Putamen (tissue), 1 donor: Measurements from ENCODE around the gene SLC5A3.

Experiments
- DNase-seq: peaks from one replicate; pipeline ENCODE4 v3.0.0-alpha.2; 2016; ENCODE audit warnings: low spot score

SLC5A3 gene

GRCh38 chr21:34100790-34101189 is 27.4 kb downstream of the SLC5A3 start:
- DNase-seq: no peak

GRCh38 chr21:34105947-34106541 is 32.7 kb downstream of the SLC5A3 start:
- DNase-seq: no peak

GRCh38 chr21:34107606-34108005 is 34.2 kb downstream of the SLC5A3 start:
- DNase-seq: no peak

- no peak for DNase-seq
These were observed 35.7 kb downstream of the SLC5A3 start for GRCh38 chr21:34109075-34109474.

GRCh38 chr21:34110594-34111202 is 37.3 kb downstream of the SLC5A3 start:
- DNase-seq: no peak

- no peak for DNase-seq
These were observed 39.1 kb downstream of the SLC5A3 start for GRCh38 chr21:34112316-34113033.

- DNase-seq: no peak
These were observed 40.5 kb downstream of the SLC5A3 start for GRCh38 chr21:34113842-34114241.

GRCh38 chr21:34115160-34115559 is 41.8 kb downstream of the SLC5A3 start:
- no peak for DNase-seq

GRCh38 chr21:34116569-34116968 is 43.2 kb downstream of the SLC5A3 start:
- DNase-seq: no peak

- no peak for DNase-seq
These were observed 47.5 kb downstream of the SLC5A3 start for GRCh38 chr21:34120867-34121266.

- no peak for DNase-seq
These were observed 48.7 kb downstream of the SLC5A3 start for GRCh38 chr21:34122047-34122446.
